ENCODE results near the gene CNTN2. TPM values are rescaled to one million over a fixed set of nuclear protein-coding genes. Genes with fewer than 3 reads are reported as not detected.

The CNTN2 gene
- total RNA-seq, 1 experiment from 2014 or later: not detected

DNA sequence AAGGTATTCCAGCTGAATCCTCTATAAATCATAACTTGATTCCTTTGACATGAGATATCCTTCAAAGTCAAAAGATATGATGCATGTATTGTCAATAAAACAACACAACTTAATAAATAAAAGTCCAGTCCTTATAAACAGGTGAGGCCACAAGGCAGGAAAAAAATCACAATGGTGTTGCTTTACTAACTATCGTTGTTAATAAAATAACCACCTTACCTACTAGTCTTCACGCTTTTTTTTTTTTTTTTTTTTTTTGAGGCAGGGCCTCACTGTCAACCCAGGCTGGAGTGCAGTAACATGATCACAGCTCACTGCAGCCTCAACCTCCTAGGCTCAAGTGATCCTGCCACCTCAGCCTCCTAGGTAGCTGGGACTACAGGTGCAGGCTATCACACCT lies 41.3 kb downstream of the CNTN2 start, which contains the start of gene TMEM81:
Gene TMEM81 (minus strand): TSS at position 101 of the 400 bp plus-strand sequence. CDS start 140 bp downstream, outside the sequence.
- TF ChIP-seq, protein P1, sequence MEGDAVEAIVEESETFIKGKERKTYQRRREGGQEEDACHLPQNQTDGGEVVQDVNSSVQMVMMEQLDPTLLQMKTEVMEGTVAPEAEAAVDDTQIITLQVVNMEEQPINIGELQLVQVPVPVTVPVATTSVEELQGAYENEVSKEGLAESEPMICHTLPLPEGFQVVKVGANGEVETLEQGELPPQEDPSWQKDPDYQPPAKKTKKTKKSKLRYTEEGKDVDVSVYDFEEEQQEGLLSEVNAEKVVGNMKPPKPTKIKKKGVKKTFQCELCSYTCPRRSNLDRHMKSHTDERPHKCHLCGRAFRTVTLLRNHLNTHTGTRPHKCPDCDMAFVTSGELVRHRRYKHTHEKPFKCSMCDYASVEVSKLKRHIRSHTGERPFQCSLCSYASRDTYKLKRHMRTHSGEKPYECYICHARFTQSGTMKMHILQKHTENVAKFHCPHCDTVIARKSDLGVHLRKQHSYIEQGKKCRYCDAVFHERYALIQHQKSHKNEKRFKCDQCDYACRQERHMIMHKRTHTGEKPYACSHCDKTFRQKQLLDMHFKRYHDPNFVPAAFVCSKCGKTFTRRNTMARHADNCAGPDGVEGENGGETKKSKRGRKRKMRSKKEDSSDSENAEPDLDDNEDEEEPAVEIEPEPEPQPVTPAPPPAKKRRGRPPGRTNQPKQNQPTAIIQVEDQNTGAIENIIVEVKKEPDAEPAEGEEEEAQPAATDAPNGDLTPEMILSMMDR (IDR thresholded peaks at IDR 0.05): no peak
- TF ChIP-seq POLR2AphosphoS5 (IDR thresholded peaks at IDR 0.05; ENCODE audit: low read depth, low read length) (no peak), SIN3A (IDR thresholded peaks at IDR 0.05; ENCODE audit: borderline replicate concordance, insufficient read depth, low read depth, low read length) (no peak)
- TF ChIP-seq, protein P2, sequence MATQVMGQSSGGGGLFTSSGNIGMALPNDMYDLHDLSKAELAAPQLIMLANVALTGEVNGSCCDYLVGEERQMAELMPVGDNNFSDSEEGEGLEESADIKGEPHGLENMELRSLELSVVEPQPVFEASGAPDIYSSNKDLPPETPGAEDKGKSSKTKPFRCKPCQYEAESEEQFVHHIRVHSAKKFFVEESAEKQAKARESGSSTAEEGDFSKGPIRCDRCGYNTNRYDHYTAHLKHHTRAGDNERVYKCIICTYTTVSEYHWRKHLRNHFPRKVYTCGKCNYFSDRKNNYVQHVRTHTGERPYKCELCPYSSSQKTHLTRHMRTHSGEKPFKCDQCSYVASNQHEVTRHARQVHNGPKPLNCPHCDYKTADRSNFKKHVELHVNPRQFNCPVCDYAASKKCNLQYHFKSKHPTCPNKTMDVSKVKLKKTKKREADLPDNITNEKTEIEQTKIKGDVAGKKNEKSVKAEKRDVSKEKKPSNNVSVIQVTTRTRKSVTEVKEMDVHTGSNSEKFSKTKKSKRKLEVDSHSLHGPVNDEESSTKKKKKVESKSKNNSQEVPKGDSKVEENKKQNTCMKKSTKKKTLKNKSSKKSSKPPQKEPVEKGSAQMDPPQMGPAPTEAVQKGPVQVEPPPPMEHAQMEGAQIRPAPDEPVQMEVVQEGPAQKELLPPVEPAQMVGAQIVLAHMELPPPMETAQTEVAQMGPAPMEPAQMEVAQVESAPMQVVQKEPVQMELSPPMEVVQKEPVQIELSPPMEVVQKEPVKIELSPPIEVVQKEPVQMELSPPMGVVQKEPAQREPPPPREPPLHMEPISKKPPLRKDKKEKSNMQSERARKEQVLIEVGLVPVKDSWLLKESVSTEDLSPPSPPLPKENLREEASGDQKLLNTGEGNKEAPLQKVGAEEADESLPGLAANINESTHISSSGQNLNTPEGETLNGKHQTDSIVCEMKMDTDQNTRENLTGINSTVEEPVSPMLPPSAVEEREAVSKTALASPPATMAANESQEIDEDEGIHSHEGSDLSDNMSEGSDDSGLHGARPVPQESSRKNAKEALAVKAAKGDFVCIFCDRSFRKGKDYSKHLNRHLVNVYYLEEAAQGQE (IDR thresholded peaks at IDR 0.05; ENCODE audit: insufficient read depth in 1 of 2, low read depth in 2 of 2, low read length in 1 of 2): no peak
- H3K36me3 ChIP-seq (ENCODE audit: control insufficient read depth, insufficient read depth, low read length): no peaks in the 10 kb centered on the region
- in situ Hi-C loops (cut with HindIII; ENCODE audit: low pct_unique_long_range_greater_than_20kb, low sequenced_read_pairs): no loop called here

DNA sequence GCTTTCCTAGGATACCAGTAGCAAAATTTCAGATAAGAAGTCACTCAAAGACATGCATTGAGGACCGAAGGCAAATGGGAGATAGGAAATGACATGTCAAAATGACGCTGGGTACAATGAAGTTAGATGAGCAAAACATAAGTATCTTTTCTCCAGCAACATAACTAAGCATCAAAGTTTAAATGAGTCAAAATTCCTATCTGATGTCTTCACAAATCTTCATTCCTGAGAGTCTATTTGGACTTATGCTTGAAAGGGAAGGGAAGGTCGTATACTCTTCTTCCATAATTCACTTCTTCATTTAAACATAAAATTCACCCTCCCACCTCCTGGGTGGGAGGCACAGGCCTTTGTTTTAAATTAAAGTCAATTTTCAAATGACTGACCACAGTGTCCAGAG lies 45.3 kb downstream of the CNTN2 start:
- ChIA-PET CTCF (interaction anchor here (1.5 kb wide), 1 partner anchor 27 kb away, joined by 5 read pairs; no protein-coding TSS in a partner anchor), POLR2A (no interaction called here)
- no peaks in the 10 kb centered on the region for H3K4me1 ChIP-seq (ENCODE audit: control insufficient read depth, insufficient read depth, low read length)
- ATAC-seq (no peak), DNase-seq (ENCODE audit: low read depth, low spot score) (no peak)
- H3K27me3 ChIP-seq (ENCODE audit: control insufficient read depth, insufficient read depth, low read length): no peaks in the 10 kb centered on the region
- no TSS peak for BruUV-seq (replicated peaks)
- intact Hi-C loops (cut with micrococcal nuclease; ENCODE audit: unreplicated experiment): no loop called here
- 0 out of 2 replicates have a peak, but pooled peaks cover 2% of the 10 kb centered on the region for H3K36me3 ChIP-seq (ENCODE audit: control insufficient read depth, insufficient read depth, low read length)
- in situ Hi-C loops (cut with HindIII; ENCODE audit: low pct_unique_long_range_greater_than_20kb, low sequenced_read_pairs): no loop called here
- no peaks in the 10 kb centered on the region for H3K9me3 ChIP-seq (ENCODE audit: control insufficient read depth, insufficient read depth, low read depth, low read length)
- TF ChIP-seq, protein P1 (IDR thresholded peaks at IDR 0.05): no peak
- TF ChIP-seq, protein P2 (IDR thresholded peaks at IDR 0.05; ENCODE audit: insufficient read depth in 1 of 2, low read depth in 2 of 2, low read length in 1 of 2): no peak
- TF ChIP-seq TCF7L2 (IDR thresholded peaks at IDR 0.05; ENCODE audit: low read depth, low read length) (no peak), SIN3A (IDR thresholded peaks at IDR 0.05; ENCODE audit: borderline replicate concordance, insufficient read depth, low read depth, low read length) (no peak)
- H3K4me3 ChIP-seq (ENCODE audit: low read depth in 2 of 2, low read length in 2 of 2): no peak overlapping the region
- no peak overlapping the region for H3K27ac ChIP-seq (ENCODE audit: low read length)

More for the DNA sequence above, 41.3 kb downstream of the CNTN2 start, which contains the start of gene TMEM81:
- no peaks in the 10 kb centered on the region for H3K27me3 ChIP-seq (ENCODE audit: control insufficient read depth, insufficient read depth, low read length)
- intact Hi-C loops (cut with micrococcal nuclease; ENCODE audit: unreplicated experiment): no loop called here
- ATAC-seq (no peak), DNase-seq (ENCODE audit: low read depth, low spot score) (no peak)
- ChIA-PET CTCF (interaction anchor here (0.5 kb wide), 1 partner anchor 56 kb away, joined by 3 read pairs; no protein-coding TSS in a partner anchor), POLR2A (interaction anchor here (0.6 kb wide), 1 partner anchor 801 kb away, joined by 4 read pairs; no protein-coding TSS in a partner anchor)
- no peak within 1 kb of the TSS for H3K4me3 ChIP-seq (ENCODE audit: low read depth in 2 of 2, low read length in 2 of 2)
- H3K27ac ChIP-seq (ENCODE audit: low read length): no peak within 1 kb of the TSS
- H3K4me1 ChIP-seq (ENCODE audit: control insufficient read depth, insufficient read depth, low read length): no peaks in the 10 kb centered on the region
- H3K9me3 ChIP-seq (ENCODE audit: control insufficient read depth, insufficient read depth, low read depth, low read length): no peaks in the 10 kb centered on the region
- no TSS peak for BruUV-seq (replicated peaks)

Data from Panc1 (cell line).